ENCODE measurements around the gene UNC79.

The UNC79 gene

GRCh38 chr14:93733231-93733630 lies 302.5 kb downstream of the UNC79 start:
- no peak for DNase-seq

GRCh38 chr14:93733631-93734030 lies 302.9 kb downstream of the UNC79 start:
- DNase-seq: no peak

GRCh38 chr14:93734086-93734822 lies 303.5 kb downstream of the UNC79 start:
- peak; percentile 20 for DNase-seq

- no peak for DNase-seq
Observed at GRCh38 chr14:93735206-93735605, 304.5 kb downstream of the UNC79 start.

- peak in 1 of 2 experiments; percentile 17 for DNase-seq
Observed at GRCh38 chr14:93736378-93737014, 305.8 kb downstream of the UNC79 start.

GRCh38 chr14:93737634-93738033 lies 306.9 kb downstream of the UNC79 start:
- no peak for DNase-seq

- no peak for DNase-seq
Observed at GRCh38 chr14:93741556-93742230, 311.0 kb downstream of the UNC79 start.

GRCh38 chr14:93742761-93743160 lies 312.0 kb downstream of the UNC79 start:
- no peak for DNase-seq

GRCh38 chr14:93743270-93744060 lies 312.7 kb downstream of the UNC79 start:
- no peak for DNase-seq

GRCh38 chr14:93744176-93744575 lies 313.4 kb downstream of the UNC79 start:
- DNase-seq: no peak

- DNase-seq: no peak
Observed at GRCh38 chr14:93744876-93745275, 314.1 kb downstream of the UNC79 start.

GRCh38 chr14:93745603-93746273 lies 315.0 kb downstream of the UNC79 start:
- no peak for DNase-seq

- no peak for DNase-seq
Observed at GRCh38 chr14:93747102-93747501, 316.4 kb downstream of the UNC79 start.

GRCh38 chr14:93747560-93747959 lies 316.8 kb downstream of the UNC79 start:
- no peak for DNase-seq

GRCh38 chr14:93748208-93749075 lies 317.7 kb downstream of the UNC79 start:
- no peak for DNase-seq

GRCh38 chr14:93749076-93749420 lies 318.3 kb downstream of the UNC79 start:
- no peak for DNase-seq

GRCh38 chr14:93751946-93752655 lies 321.4 kb downstream of the UNC79 start:
- DNase-seq: no peak

- no peak for DNase-seq
Observed at GRCh38 chr14:93752980-93753561, 322.3 kb downstream of the UNC79 start.

- no peak for DNase-seq
Observed at GRCh38 chr14:93753647-93754046, 322.9 kb downstream of the UNC79 start.

- DNase-seq: no peak
Observed at GRCh38 chr14:93757206-93757605, 326.5 kb downstream of the UNC79 start.
